Left renal cortex interstitium (tissue), 4 donors: ENCODE results near the gene COQ6. TPM values are rescaled to one million over a fixed set of nuclear protein-coding genes. Genes with fewer than 3 reads are reported as not detected.
"Not testable (repeated sequence)": the region's sequence is repeated elsewhere in the genome, so short reads cannot be mapped to it uniquely, and the experiment has no call there.

Experiments
- DNase-seq, 4 donors: peaks; one replicate each; pipeline ENCODE4 v3.0.0-alpha.2; 2013; ENCODE audit warnings: low read depth in 4 of 4, low spot score in 2 of 4, missing footprints in 1 of 4
- polyA plus RNA-seq, 4 donors: library from polyadenylated mRNA; unstranded; fragments of 120-200 nt; gene quantifications; one replicate each; pipeline ENCODE4 v1.2.1, GENCODE V29; 2013; ENCODE audit not compliant: insufficient read length in 4 of 4

Gene COQ6
- polyA plus RNA-seq, 4 donors, result 27.8 to 37.3 (median 32.8) TPM

DNA sequence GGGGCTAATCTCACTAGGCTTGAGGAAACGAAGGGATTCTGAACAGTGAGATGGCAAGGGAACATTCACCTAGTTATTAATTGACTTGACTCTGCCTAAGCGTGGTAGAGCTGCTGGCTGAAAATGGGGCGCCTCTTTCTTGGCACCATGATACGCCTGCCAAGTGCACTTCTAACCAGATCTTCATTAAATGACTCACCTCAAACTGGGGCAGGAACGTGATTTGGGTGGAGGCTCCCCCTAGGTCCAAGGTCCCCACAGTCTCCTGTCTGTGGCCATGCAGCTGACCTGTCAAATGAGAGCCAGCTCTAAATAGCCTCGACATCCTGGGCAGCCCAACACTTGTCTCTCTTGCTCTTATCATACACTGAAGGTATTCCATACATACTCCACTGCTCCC lies 26.0 kb downstream of the COQ6 start:
- no peak for DNase-seq

DNA sequence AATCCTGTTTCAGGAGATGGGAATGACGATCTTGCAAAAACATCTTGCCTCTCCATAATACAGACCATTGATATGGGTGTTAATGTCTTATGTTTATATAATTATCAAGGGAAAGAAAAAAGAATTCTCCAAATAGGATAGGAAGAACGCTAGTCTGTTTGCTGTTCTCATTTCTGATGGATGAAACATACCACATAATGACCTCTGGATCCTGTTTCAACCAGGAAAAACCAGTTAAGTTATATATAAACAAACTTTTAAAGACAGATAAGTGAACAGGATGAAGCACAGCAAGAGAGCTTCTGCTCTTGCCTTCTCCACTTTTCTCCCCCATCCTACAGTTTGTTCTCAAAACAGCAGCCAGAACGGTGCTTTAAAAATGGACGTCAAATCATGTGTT lies 27.8 kb downstream of the COQ6 start:
- no peak for DNase-seq

DNA sequence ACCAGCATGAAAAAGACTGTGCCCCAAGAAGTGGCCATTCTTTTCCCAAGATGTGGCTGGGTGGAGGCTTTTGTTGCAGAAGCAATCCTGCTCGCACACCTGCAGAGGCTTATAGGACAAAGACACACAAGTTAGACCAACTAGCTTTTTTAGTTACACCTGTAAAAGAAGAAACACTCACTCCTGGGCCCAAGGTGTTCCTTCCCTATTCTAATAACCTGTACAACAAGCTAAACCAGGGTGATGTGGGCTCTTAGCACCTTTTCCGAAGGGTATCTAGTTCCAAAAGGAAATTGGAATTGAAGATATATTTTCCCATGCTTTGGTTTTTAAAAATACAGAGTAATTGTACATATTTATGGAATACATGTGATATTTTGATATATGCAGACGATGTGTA lies 38.0 kb downstream of the COQ6 start:
- no peak for DNase-seq

DNA sequence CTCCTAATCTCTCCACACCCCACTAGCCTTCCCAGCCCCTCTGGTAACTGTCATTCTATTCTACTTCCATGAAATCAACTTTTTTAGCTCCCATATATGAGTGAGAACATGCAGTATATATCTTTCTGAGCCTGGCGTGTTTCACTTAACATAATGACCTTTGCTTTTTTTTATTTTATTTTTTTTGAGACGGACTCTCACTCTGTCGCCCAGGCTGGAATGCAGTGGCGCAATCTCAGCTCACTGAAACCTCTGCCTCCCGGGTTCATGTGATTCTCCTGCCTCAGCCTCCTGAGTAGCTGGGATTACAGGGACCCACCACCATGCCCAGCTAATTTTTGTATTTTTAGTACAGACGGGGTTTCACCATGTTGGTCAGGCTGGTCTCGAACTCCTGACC lies 38.6 kb downstream of the COQ6 start:
- DNase-seq, result not testable (repeated sequence)

DNA sequence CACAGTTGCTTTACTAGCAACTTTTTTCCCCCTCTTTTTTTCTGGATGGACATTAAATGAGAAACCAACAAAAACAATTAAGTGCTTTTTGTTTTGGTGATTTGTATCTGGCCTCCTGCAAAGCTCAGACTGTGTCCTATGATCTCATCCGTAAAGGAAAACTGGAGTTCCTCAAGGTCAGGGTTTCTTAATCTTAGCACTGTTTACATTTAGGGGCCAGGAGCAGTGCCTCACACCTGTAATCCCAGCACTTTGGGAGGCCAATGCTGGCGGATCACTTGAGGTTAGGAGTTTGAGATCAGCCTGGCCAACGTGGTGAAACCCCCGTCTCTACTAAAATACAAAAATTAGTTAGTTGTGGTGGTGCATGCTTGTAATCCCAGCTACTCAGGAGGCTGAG lies 41.0 kb downstream of the COQ6 start:
- no peak for DNase-seq

DNA sequence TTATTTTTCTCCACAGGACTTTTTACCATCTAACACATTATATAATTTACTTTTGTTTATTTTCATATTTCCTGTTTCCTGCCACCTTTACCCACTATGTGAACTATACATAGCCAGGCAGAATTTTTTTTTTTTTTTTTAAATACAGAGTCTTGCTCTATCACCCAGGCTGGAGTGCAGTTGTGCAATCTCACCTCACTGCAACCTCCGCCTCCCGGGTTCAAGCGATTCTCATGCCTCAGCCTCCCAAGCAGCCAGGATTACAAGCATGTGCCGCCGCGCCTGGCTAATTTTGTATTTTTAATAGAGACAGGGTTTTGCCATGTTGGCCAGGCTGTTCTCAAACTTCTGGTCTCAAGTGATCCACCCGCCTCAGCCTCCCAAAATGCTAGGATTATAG lies 44.8 kb downstream of the COQ6 start:
- not testable (repeated sequence) for DNase-seq

DNA sequence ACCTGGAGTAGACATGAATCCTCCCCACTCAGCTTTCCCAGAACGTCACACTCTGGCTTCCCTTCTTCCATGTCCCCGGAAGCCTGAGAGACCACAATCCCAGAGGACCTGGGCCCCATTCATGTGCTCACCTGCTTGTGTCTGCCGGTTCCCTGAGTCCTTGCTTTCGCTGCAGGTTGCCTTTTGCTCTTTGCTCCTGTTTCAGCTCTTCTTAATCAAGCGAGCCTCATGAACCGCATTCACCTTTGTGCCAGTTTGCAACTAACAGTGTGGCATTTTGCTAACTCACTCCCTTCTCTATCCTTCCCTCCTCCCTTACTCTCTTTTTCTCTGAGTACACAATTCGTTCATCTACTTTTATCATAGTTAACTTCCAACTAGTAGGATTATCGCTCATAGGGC lies 45.9 kb downstream of the COQ6 start:
- DNase-seq, result no peak

DNA sequence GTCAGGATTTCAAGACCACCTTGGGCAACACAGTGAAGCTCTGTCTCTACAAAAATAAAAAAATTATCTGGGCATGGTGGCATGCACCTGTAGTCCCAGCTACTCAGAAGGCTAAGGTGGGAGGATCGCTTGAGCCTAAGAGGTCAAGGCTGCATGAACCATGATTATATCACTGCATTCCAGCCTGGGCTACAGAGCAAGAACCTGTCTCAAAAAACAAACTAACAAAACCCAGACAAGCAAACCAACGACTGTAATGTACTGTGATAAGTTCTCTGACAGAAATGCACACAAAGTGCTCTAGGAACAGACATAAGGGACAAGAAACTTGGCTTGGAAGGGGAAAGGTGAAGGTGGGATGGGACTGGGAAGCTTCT lies 46.6 kb downstream of the COQ6 start:
- DNase-seq, result no peak

DNA sequence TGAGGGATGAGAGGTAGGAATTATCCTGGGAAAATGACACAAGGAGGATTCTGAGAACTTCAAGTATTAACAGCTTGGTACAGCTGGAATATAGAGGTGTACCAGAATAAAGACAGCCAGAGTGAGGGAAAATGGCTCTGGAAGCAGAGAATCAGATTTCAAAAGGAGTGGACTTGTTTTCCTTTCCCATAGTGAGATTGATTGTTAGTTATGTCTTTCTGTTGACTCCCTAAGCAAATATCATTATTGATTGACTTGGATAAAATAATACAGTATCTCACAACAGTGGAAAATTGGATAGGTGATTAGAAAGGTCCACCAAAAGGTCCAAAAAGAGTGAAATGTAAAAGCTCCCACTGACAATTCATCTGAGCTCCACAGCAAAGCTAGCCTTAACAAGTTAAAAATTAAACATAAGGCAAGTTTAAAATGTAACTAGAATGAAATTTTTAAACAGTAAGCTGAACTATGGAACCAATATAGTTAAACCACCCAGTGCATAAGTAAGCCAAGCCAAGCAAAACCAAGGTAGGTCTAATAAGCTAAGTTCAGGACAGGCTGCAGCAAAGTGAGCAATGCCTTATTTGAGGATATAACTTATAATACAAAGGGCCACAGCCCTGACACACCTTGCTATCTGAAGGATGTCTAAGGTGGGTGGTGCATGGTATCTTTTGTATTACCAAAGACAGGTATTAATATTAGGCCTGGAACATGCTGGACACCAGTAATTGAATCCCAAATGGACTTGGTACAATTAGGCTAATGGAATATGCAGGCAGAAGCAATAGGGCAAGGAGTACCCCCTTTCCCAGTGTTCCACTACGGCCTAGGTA lies 47.2 kb downstream of the COQ6 start:
- DNase-seq, result no peak

DNA sequence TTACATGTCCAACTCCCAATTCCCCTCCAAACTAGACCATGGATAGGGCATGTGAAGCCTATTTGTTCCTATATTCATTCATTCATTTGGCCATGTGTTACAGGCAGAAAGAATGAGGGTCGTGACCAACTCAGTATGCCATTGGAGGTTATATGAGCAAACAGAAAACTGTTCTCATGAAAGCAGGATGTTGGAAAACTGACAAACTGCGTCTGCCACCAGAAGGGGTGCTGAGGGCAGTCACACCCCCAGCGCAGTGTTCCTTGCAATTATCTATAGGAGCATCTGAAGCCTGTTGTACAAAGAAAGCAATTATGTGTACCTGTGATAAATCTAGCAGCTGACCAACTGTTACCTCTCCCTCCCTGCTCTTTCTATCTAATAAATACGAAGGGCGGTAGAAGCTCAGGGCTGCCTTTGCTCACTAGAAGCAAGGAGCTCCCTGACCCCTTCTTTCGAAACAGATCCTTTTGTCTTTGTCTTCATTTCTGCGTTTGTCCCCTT lies 47.9 kb downstream of the COQ6 start:
- no peak for DNase-seq

DNA sequence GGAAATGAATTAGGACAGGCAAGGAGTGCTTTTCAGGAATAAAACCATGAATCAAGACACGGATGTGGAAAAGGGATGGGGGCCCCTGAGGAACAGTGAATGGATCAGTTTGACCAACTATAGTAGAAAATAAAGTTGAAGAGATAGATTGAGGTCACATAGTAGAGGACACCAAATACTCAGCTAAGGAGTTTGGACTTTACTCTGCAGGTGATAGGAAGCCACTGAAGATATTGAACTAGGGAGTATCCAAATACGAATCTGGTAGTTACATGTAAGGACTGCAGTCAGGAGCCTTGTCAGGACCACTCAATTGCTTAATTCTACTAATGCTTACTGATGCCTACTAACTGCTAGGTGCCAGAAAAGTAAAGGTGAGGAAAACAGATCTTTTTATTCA lies 48.6 kb downstream of the COQ6 start:
- no peak for DNase-seq

DNA sequence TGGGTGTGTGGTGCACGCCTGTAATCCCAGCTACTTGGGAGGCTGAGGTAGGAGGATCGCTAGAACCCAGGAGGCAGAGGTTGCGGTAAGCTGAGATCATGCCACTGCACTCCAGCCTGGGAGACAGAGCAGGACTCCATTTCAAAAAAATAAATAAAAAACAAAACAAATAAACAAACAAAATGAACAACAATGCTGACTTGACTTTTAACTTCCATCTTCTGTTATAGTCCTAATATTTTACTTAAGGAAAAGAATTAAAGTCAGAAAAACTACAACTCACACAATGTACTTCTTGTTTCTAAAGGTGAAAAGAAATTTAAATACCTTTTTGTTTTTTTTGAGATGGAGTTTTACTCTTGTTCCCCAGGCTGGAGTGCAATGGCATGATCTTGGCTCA lies 55.6 kb downstream of the COQ6 start:
- DNase-seq, result not testable (repeated sequence)

DNA sequence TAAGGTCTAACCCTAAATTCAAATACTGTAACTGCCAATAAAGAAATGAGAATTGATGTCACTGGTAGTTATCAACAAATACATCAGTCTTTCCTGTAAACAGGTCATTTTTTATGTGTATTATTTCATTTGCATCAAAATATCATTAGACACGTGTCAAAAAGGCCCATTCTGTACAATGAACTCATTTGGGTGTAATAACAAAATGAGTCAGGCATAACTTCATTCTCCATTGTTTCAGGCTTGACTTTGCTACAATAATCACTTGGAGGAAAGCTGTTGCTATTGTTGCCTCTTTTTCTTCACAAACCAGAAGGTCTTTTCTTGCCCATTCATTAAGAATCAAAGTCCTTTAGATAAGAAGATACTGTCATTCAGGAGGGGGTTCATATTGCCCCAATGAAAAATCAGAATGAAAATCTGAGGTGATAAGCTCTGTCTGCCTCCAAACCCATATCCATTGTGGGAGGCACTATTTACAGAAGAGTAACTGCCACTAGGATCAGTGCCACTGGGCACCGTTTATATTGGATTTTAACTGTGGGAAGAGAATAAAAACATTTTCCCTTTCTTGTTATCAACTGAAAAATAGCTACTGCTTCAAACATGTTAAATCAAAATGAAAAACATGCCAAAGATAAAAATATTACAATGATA lies 58.9 kb downstream of the COQ6 start:
- no peak for DNase-seq

Other genes starting within 250 kb of the COQ6 start
- gene PNMA1, start 235.9 kb upstream of the COQ6 start, polyA plus RNA-seq, result 100 to 1,000 TPM in 2 of 4 donors, 10 to 100 TPM in 2; 86.5 to 109 (median 94.9) TPM
- 10 to 100 TPM; 21.3 to 36.2 (median 26.1) TPM for gene PTGR2, start 98.5 kb upstream of the COQ6 start, polyA plus RNA-seq
- 10 to 100 TPM; 51.2 to 65.0 (median 56.8) TPM for gene ZNF410, start 63.4 kb upstream of the COQ6 start, polyA plus RNA-seq
- 10 to 100 TPM; 12.1 to 16.2 (median 14.3) TPM for gene FAM161B, start 208 bp upstream of the COQ6 start, polyA plus RNA-seq
- gene ENTPD5, start 69.0 kb downstream of the COQ6 start, polyA plus RNA-seq, result 10 to 100 TPM; 41.1 to 55.8 (median 49.8) TPM
- 10 to 100 TPM; 13.5 to 20.5 (median 18.1) TPM for gene BBOF1, start 69.0 kb downstream of the COQ6 start, polyA plus RNA-seq
- gene ALDH6A1, start 134.2 kb downstream of the COQ6 start, polyA plus RNA-seq, result 100 to 1,000 TPM in 2 of 4 donors, 10 to 100 TPM in 2; 76.3 to 126 (median 104) TPM
- 10 to 100 TPM; 15.7 to 20.2 (median 17.8) TPM for gene LIN52, start 134.7 kb downstream of the COQ6 start, polyA plus RNA-seq